Cardiac septum (tissue), 1 donor: ENCODE data around the gene TMPRSS9. TPM values are rescaled to one million over a fixed set of nuclear protein-coding genes. Genes with fewer than 3 reads are reported as not detected.
A peak's percentile ranks its signal among the peaks of the same experiment; 100 is the strongest.

Experiments
- DNase-seq: peaks from one replicate; pipeline ENCODE4 v3.0.0-alpha.2; 2020; ENCODE audit warnings: low spot score
- intact Hi-C: fragments of 100-400 bp; cut with DNase I; formaldehyde crosslinking; loops from one replicate; pipeline ENCODE4 v1.14.0; 2022
- long read RNA-seq: library from polyadenylated mRNA; unstranded; transcript quantifications from one replicate; pipeline ENCODE4 v2.0.0, GENCODE V29; 2021
- total RNA-seq: library from RNA; stranded (reverse); fragmentation: NEBNext Ultra II Directional; extraction: Animal tissue kit (Norgen Biotek cat#: 25700); gene quantifications from one replicate; pipeline ENCODE4 v1.2.1, GENCODE V29; 2021
- donor health status: DM: no; HTN: no; CAD: no.

TMPRSS9 gene
- total RNA-seq: not detected
- long read RNA-seq, partial matches to known transcripts: 0 of 11 reads
- long read RNA-seq, other reads (novel, unspliced or antisense): 11 of 11 reads

DNA sequence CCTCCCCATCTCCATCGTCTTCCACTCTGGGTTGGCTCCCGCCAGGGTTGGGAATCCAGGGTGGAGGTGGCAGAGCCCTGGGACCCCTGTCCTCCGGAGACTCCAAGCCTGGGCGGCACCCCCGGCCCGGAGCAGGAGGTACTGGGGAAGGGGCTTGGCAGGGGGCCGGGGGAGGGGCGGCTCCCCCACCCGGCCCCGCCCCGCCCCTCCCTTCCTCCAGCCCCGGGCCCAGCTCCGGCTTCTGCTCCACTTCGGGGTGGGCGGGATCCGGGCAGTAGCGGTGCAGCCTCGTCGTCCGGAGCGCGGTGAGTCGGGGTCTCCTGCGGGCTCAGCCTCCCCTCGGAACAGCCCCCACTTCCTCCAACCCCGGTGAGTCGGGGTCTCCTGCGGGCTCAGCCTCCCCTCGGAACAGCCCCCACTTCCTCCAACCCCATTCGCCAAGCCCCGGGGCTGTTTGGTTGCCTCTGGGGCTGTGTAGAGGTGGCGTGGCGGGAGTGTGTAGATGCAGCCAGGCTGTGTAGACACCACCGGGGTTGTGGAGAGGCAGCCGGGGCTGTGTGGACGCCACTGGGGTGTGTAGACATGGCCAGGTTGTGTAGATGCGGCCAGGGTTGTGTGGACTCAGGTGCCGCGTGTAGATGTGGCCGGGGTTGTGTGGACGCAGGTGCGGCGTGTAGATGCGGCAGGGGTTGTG is at the start of gene TMPRSS9:
Gene TMPRSS9 (plus strand): TSS at position 274 of the 694 bp plus-strand sequence. CDS start 29,521 bp downstream, outside the sequence.
- no peak for DNase-seq
- intact Hi-C loops: no loop called here

DNA sequence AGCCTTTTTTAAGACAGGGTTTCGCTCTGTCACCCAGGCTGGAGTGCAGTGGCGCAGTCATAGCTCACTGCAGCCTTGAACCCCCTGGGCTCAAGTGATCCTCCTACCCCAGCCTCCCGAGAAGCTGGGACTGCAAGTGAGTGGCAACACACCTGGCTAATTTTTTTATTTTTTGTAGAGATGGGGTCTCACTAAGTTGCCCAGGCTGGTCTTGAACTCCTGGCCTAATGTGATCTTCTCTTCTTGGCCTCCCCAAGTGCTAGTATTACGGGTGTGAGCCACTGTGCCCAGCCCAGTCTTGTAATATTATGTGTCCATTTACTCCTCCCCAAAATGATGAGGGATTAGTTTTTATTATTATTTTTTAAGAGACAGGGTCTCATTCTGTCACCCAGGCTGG is 49.0 kb upstream of the TMPRSS9 start:
- intact Hi-C loops: no loop called here
- DNase-seq: no peak

DNA sequence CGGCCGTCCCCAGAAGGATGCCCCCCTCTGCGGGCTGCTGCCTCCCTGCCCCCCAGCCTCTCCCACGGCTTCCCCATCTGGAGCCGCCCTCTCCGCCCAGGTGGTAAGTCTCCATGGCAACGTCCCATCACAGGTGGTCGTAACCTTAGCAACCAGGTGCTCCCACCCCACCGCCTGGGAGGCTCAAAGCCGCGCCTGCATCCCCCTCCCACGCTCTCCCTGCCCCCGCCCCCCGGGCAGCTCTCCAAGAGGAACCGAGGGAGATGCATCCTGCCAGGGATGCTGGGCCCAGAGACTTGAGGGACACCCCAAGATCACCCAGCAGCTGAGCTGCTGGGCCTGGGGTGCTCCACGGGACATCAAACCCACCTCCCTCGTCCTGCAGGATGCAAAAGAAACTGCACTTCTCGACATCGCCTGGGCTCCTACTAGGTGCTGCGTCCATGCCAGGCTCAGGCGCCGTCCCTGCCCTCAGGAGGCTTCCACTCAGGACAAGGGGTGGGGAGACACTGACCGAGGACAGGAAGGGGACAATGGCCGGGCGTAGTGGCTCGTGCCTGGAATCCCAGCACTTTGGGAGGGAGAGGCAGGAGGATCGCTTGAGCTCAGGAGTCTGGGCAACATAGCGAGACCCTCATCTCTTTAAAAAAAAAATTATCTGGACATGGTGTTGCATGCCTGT is 47.1 kb upstream of the TMPRSS9 start:
- intact Hi-C loops: no loop called here
- DNase-seq: no peak

DNA sequence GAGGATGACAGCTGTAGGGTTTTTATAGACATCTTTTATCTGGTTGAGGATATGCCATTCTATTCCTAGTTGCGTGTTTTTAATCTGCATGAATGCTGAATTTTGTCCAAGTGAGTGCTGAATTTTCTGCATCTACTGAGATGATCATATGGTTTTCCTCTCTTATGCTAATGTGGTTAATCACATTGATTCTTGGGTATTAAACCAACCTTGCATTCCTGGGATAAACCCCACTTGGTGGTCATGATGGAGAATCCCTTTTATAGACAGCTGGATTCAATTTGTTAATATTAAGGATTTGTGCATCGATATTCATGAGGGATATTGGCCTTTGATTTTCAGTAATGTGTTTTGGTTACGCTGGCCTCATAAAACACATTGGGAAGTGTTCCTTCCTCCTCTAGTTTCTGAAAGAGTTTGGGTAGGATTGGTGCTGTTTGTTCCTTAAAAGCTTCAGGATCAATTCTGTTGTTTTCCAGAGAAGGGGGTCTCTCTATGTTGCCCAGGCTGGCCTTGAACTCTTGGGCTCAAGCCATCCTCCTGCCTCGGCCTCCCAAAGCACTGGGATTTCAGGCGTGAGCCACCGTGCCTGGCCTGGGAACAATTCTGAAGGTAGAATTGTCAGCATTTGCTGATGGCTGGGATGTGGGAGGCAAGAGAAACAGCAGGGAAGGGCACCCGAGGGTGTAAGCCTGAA is 44.8 kb upstream of the TMPRSS9 start:
- intact Hi-C loops: loop anchor here (5.0 kb wide), 2 partner anchors 78 to 158 kb away; partner anchors contain the start of genes PLEKHJ1 and SF3A2
- no peak for DNase-seq

DNA sequence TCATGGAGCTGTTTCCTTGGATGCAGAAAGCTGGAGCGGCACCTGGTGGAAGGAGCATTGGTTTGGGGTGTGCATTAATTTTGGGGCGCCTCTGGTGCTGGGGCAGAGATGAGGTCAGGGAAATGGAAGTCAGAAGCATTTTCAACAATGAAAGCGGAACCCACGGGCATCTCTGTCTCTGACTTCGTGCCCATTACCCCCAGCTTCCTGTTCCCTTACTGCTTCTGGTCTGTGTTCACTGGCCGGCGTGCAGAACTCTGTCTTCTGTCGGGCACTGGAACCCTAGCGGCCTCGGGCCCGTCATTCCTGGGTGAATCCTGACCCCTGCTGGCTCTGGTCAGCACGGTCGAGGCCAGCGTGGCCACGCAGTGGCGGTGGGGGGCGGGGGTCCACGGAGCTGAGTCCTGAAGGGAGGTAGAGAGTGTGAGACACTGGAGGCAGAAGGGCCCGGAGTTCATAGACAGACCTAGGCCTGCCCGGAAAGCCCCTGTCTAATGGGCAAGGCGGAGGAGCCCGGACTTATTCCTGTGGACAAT is 44.2 kb upstream of the TMPRSS9 start:
- DNase-seq: peak; percentile 93
- intact Hi-C loops: loop anchor here (2.0 to 5.0 kb wide), 3 partner anchors 41 to 159 kb away; partner anchors contain the start of genes PLEKHJ1 and SF3A2

DNA sequence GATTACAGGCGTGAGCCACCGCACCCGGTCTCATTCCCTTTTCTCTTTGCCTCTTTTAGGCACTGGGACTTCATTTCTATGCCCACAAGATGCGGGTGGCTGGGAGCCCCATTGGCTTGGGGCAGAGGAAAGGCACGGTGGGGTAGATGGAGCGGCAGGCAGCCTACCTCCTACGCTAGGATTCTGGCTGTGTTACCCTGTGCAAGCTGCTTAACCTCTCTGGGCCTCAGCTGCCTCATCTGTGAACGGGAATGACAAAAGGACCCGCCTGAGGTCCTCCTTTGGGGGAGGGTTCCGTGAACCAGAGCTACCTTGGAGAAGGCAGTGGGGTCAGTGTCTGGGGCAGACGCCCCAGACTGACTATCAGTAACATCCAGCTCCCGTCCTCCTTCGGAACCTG is 42.8 kb upstream of the TMPRSS9 start:
- DNase-seq: no peak
- intact Hi-C loops: loop anchor here (2.0 to 5.0 kb wide), 3 partner anchors 42 to 160 kb away; partner anchors contain the start of genes PLEKHJ1 and SF3A2

DNA sequence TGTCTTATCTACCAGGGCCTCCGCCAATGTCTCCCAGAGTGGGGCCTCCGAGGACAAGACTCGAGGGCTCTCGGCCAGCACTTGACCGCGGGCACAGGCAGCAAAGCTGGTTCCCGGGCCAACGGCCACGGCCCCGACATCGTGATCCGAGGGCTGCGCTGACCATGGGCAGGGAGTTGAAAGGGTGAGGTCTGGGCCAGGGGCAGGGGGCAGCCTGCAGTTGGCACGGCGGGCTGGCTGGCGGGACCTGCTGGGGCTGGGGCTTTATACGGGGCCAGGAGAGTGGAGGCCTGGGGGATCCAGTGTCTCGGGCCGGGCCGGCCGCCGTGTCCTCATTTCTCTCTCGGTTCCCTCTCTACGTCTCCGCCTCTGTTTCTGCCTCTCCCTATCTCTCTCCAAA is 42.3 kb upstream of the TMPRSS9 start:
- DNase-seq: no peak
- intact Hi-C loops: loop anchor here (2.0 to 5.0 kb wide), 3 partner anchors 43 to 160 kb away; partner anchors contain the start of genes PLEKHJ1 and SF3A2

DNA sequence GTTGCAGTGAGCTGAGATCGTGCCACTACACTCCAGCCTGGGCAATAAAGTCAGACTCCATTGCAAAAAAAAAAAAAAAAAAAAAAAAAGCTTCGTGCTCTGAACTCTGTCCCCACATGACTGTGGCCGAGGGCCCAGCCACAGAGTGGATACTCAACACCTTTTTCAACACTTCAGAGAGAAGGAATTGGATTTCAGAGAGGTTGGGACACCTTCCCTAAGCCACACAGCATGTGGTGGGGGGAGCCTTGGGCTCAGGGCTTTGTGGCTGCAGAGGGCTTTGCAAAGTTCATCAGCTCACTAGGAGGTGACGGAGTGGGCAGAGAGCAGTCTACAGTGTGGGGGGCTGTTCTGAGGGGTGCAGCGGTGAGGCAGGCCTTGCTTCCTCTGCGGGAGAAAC is 41.1 kb upstream of the TMPRSS9 start:
- intact Hi-C loops: loop anchor here (5.0 kb wide), 2 partner anchors 82 to 162 kb away; partner anchors contain the start of genes PLEKHJ1 and SF3A2
- DNase-seq: no peak

DNA sequence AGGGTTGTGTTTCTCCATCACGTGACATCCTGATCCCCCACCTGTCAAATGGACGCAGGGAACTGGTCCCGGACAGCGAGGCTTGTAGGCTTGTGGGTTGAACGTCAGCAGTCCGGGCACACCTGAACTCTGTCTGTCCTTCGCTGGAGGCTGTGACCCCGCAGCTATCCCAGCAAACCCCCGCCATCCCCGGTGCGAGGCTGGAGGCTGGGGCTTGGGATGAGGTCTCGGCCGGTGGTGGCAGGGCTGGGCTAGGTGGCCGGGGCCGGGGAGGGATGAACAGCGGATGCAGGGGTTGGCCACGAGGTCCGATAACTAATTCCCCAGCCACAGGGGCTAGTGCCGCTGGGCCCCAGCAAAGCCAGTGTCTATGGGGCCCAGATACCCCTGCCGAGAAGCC is 40.5 kb upstream of the TMPRSS9 start:
- intact Hi-C loops: loop anchor here (5.0 kb wide), 2 partner anchors 82 to 162 kb away; partner anchors contain the start of genes PLEKHJ1 and SF3A2
- no peak for DNase-seq

DNA sequence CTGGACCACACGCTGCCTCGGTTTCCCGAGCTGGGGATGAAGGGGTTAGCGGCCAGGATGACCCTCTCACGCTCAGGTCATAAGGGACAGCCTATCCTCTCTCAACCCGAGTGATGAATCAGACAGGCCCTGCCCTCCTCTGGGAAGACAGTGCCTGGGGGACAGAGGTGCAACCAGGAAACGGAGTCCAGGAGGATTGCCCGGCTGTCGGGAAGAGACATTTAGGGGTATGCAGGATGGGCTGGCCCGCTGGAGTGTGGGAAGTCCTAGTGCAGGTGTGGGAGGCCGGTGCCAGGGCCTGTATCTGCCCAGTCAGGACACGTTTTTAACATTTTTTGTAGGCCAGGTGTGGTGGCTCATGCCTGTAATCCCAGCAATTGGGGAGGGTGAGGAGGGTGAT is 40.0 kb upstream of the TMPRSS9 start:
- no peak for DNase-seq
- intact Hi-C loops: no loop called here

DNA sequence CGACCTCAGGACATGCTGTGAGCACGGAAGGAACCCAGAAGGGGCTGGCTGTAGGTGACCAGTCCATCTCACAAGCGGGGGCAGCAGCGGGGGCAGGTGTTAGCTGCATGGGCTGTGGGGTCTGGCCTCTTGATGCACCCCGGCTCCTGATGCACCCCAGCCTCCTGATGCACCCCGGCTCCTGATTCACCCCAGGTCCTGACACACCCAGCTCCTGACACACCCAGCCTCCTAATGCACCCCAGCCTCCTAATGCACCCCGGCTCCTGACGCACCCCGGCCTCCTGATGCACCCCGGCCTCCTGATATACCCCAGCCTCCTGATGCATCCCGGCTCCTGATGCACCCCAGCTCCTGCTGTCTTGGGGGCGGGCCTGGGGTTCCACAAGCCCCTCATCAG is 39.1 kb upstream of the TMPRSS9 start:
- no peak for DNase-seq
- intact Hi-C loops: no loop called here

DNA sequence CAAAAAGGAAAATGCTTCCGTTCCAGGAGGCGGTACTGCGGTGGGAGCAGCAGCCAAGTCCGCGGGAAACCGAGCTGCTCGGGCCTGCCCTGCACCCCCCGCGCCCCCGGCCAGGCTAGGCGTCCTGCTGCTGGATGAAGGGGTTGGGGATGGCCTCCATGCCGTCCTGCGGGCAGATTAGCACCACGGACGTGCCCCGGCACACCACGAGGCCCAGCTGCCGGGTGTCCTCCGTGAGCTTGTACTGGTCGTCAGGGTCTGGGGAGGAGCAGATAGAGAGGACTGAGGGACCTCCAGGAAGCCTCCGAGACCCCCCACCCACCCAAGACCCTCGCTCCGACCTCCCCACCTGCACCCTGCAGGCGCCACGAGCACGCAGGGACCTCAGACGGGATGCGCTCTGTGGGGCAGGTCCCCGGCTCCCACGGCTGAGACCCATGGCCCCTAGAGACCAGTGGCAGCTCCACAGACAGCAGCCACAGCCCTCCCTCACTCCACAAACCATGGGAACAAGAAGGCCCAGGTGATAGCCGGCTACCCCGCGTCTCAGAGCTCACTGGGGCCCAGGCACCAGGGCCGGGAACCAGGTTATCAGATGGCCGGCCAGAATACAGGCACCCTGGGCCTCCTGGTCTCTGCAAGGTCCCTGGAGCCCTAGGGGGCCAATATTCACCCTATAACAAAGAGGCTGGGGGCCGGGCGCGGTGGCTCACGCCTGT is 38.3 kb upstream of the TMPRSS9 start:
- intact Hi-C loops: no loop called here
- no peak for DNase-seq

DNA sequence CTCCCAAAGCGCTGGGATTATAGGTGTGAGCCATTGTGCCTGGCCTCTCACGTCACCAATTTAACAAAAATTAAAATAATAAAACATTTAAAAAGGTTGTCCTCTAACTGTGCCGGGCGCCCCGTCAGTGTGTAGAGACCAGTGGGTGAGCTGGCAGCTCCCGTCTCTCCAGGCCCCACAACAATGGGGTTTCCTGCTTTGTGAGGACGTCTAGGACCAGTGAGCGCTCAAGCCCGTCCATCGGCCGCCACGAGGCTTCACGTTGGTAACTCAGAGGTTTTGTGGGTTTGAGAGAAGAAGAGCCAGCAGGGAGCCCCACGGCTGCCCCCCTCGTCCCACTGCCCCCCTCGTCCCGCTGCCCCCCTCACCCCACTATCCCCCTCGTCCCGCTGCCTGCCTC is 36.4 kb upstream of the TMPRSS9 start:
- intact Hi-C loops: no loop called here
- DNase-seq: no peak

DNA sequence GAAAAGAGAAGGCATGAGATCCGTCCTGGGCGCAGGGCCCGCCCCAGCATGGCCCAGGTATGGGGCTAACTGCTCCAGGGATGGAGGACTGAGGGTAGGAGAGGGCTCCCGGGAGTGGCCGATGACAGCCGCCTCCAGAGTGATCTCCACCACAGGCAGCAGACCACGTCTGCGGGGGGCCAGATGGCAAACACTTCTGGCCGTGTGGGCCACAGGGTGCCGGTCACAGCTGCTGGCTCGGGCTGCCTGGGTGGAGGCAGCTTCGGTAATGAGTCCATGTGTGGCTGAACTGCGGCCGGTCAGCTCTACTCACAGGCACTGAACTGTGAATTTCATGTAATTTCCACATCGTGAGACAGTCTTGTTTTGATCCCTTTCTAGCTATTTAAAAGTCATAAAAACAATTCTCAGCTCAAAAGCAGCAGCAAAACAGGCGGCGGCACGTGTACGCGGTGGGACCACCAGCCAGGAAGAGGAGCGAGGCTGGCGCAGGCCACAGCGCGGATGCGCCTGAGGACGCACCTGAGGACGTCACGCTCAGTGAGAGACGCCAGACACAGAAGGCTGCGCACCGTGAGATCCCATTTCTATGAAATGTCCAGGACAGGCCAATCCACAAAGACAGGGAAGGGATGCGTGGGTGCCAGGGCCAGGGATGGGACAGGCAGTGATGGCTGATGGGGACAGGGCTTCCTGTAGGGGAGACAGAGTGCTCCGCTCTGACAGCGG is 35.7 kb upstream of the TMPRSS9 start:
- no peak for DNase-seq
- intact Hi-C loops: no loop called here

DNA sequence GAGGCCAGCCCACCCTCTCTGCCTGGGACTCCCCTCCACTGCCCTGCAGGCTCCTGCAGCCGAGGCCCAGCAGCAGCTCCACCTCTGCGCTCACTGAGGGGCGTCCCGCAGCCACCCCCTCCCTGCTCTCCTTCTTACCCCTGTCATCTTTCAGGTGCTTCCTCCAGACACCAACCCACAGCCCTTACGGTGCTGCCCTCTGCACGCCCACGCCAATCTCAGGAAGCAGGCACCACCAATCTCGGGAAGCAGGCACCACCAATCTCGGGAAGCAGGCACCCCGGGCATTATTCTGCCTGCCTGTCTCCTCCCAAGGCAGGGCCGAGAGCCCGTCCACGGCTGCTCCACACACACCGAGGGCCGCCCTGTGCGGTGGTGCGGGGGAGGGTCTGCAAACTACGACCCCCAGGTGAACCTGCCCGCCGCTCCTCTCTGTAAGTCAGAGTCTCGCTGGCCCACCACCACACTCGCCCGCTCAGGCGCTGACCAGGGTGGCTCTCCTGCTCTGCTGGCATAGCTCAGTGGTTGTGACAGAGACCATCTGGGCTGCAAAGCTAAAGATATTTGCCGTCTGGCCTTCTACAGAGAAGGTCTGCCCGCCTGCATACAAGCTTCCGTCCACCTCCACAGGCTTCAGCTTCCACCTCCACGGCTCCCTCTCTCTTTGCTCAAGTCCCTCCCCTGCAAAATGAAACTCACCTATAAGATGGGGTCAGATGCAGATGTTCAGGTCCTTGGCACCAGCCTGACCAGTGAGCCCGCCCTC is 34.6 kb upstream of the TMPRSS9 start:
- DNase-seq: no peak
- intact Hi-C loops: loop anchor here (5.0 kb wide), 1 partner anchor 163 kb away; the partner anchor contains the start of gene DOT1L

DNA sequence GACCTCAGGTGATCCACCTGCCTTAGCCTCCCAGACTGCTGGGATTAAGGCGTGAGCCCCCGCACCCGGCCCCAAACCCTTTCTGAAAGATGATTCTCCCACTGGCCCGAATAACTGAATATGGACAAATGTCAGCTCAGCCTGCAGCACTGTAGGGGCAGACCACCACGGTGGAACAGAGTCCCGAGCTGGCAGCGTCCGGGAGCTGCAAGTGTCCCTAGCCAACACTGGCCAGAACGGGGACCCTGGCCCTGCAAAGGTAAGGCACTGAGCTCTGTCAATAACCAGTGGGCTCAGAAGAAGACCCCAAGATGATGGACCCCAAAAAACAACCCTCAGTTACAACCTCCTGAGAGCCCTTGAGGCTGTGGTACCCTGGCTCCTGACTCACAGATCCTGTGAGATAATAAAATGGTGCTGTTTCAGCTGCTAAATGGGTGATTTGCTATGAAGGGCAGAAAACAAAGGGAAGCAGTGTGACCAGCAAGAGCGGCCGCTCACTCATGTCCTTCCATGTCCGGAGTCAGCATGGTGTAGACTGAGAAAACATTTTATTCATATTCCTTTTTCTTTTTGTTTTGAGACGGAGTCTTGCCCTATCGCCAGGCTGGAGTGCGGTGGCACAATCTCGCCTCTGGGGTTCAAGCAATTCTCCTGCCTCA is 33.2 kb upstream of the TMPRSS9 start:
- intact Hi-C loops: loop anchor here (5.0 kb wide), 1 partner anchor 165 kb away; the partner anchor contains the start of gene DOT1L
- no peak for DNase-seq

DNA sequence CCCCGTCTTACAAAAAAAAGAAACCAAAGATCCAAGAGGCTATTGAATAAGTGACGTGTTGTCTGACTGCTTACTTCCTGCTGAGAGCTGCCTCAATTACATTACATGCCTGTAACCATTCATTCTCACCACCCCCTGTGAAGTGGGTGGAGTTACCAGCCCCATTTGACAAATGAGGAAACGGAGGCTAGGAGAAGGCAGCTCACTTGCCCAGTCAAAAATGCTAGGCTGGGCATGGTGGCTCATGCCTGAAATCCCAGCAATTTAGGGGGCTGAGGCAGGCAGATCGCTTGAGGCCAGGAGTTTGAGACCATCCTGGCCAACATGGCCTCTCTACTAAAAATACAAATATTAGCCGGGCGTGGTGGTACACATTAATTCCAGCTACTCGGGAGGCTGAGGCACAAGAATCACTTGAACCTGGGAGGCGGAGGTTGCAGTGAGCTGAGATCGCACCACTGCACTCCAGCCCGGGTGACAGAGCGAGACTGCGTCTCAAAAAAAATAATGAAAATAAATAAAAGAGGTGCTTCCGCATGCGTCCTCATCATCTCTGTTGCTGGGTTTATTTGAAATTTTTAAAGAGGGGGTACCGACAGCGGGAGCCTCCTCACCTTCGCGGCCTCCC is 32.2 kb upstream of the TMPRSS9 start:
- DNase-seq: no peak
- intact Hi-C loops: loop anchor here (5.0 kb wide), 1 partner anchor 166 kb away; the partner anchor contains the start of gene DOT1L
